ENCODE measurements around the gene SHROOM3.

SHROOM3 gene

DNA sequence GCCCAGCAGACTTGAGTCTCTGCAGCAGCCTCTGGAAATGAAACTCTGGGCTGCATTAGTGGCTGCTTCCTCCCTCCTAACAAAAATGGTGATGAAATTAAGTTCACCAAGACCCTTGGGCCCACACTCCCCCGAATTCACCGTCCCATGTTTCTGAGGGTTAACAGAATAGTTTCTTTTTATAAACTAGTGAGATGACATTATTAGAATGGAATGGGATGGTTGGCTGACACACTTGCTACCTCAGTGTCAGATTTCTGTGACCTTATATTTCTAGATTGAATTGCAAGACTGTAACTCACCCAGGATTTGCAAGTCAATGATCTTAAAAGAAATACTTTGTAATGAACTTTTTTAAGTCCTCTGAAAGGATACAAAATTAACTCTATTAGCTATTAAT lies 127.1 kb downstream of the SHROOM3 start:
- no peak overlapping the region for H3K27ac ChIP-seq (ENCODE audit: insufficient read depth in 1 of 2, low read depth in 1 of 2, low read length in 2 of 2, poor library complexity in 1 of 2, severe bottlenecking in 2 of 2)
- H3K27me3 ChIP-seq (replicated peaks in 2 of 5; ENCODE audit: control insufficient read depth in 4 of 5, insufficient read depth in 5 of 5, low read length in 4 of 5), result no peaks in the 10 kb centered on the region
- DNase-seq, result no peak
- no CpG with 5 or more reads among the region's 2 CpGs for WGBS (ENCODE audit: insufficient coverage)
- no peaks in the 10 kb centered on the region for H3K36me3 ChIP-seq (ENCODE audit: control insufficient read depth in 4 of 4, insufficient read depth in 4 of 4, low read length in 3 of 4)
- ChIA-PET POLR2A (no interaction called here), CTCF (interaction anchor here (0.7 to 1.2 kb wide), 4 partner anchors 9 to 76 kb away, joined by 3 read pairs; no protein-coding TSS in a partner anchor)
- H3K4me1 ChIP-seq (ENCODE audit: control extremely low read depth in 1 of 4, control insufficient read depth in 4 of 4, insufficient read depth in 4 of 4, low read length in 3 of 4), result peaks cover 0 to 11% (median under 1%) of the 10 kb centered on the region in 4 experiments
- H3K9me3 ChIP-seq (ENCODE audit: control extremely low read depth in 1 of 5, control insufficient read depth in 4 of 5, insufficient read depth in 2 of 5, low read depth in 1 of 5, low read length in 4 of 5), result no peaks in the 10 kb centered on the region
- no peak overlapping the region for H3K4me3 ChIP-seq (ENCODE audit: control insufficient read depth in 1 of 7, extremely low read depth in 1 of 7, insufficient read depth in 4 of 7, low read depth in 2 of 7, low read length in 6 of 7)

DNA sequence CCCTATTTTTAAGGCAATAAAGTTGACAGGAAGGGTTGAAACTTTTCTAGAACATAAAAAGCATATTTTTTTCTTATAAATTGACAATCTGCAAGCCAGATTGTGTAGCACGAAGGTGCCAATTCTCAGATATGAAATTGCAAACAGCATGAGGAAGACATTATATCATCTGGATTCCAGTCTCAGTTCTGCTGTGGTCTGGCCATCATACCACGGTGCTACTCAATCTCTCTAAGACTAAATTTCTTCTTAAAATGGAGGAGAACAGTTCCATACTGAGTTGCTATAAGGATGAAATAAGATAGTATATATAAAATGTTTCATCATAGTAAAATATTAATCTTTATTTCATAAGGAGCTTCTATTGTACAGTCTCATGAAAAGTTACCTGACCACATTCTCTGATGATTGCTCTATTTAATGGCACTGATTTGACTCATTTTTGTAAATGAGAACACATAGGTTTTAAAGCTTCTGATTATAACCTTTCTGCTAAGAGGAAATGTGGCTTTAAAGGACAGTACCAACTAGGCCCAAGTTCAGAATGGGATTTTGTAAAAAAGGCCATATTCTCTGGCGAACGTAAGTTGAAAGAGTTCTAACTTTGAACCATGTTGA lies 127.9 kb downstream of the SHROOM3 start:
- 94% methylated on average over 2 of the region's 4 CpGs for WGBS (ENCODE audit: insufficient coverage)
- ChIA-PET CTCF (interaction anchor here (0.9 to 1.2 kb wide), 3 partner anchors 8 to 75 kb away, joined by 3 read pairs; no protein-coding TSS in a partner anchor), POLR2A (no interaction called here)
- peaks cover 0 to 11% (median under 1%) of the 10 kb centered on the region in 4 experiments for H3K4me1 ChIP-seq (ENCODE audit: control extremely low read depth in 1 of 4, control insufficient read depth in 4 of 4, insufficient read depth in 4 of 4, low read length in 3 of 4)
- no peak for DNase-seq
- no peak overlapping the region for H3K27ac ChIP-seq (ENCODE audit: insufficient read depth in 1 of 2, low read depth in 1 of 2, low read length in 2 of 2, poor library complexity in 1 of 2, severe bottlenecking in 2 of 2)
- H3K36me3 ChIP-seq (ENCODE audit: control insufficient read depth in 4 of 4, insufficient read depth in 4 of 4, low read length in 3 of 4), result no peaks in the 10 kb centered on the region
- no peak overlapping the region for H3K4me3 ChIP-seq (ENCODE audit: control insufficient read depth in 1 of 7, extremely low read depth in 1 of 7, insufficient read depth in 4 of 7, low read depth in 2 of 7, low read length in 6 of 7)
- no peaks in the 10 kb centered on the region for H3K9me3 ChIP-seq (ENCODE audit: control extremely low read depth in 1 of 5, control insufficient read depth in 4 of 5, insufficient read depth in 2 of 5, low read depth in 1 of 5, low read length in 4 of 5)
- no peaks in the 10 kb centered on the region for H3K27me3 ChIP-seq (replicated peaks in 2 of 5; ENCODE audit: control insufficient read depth in 4 of 5, insufficient read depth in 5 of 5, low read length in 4 of 5)

DNA sequence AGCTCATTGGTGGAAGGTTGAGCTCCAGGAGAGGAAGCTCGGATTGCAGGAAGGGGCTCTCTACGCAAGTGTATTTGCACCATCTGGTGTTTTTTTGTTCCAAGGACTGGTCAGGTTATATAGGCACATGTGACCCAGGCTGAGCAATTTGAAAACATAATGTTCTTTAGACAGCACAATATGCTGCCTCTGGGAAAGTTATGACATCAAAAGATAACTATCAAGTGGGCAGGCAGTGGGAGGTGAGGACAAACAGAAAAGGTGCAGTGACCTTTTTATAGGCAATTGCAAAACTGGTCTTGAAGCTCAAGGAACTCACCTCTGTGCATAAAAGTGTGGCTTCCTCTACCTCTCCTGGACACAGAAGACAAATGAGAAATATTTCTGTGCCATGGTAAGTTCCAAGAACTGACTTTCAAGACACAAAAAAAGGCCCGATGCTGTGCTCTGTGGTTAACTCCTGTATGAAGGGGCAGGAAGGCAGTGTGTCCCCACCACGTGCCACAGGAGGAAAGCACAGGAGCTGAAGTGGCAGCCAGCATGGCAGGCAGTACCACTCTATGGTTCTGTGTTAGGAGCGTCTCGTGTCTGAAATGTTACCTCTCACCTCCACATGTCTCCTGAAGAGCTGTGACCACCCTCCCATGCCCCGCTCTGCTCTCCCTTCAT lies 128.6 kb downstream of the SHROOM3 start:
- Histone ChIP-seq H3K36me3 (ENCODE audit: control insufficient read depth in 4 of 4, insufficient read depth in 4 of 4, low read length in 3 of 4) (no peaks in the 10 kb centered on the region), H3K27me3 (replicated peaks in 2 of 5; ENCODE audit: control insufficient read depth in 4 of 5, insufficient read depth in 5 of 5, low read length in 4 of 5) (no peaks in the 10 kb centered on the region), H3K4me3 (ENCODE audit: control insufficient read depth in 1 of 7, extremely low read depth in 1 of 7, insufficient read depth in 4 of 7, low read depth in 2 of 7, low read length in 6 of 7) (no peak overlapping the region), H3K27ac (ENCODE audit: insufficient read depth in 1 of 2, low read depth in 1 of 2, low read length in 2 of 2, poor library complexity in 1 of 2, severe bottlenecking in 2 of 2) (no peak overlapping the region), H3K9me3 (ENCODE audit: control extremely low read depth in 1 of 5, control insufficient read depth in 4 of 5, insufficient read depth in 2 of 5, low read depth in 1 of 5, low read length in 4 of 5) (no peaks in the 10 kb centered on the region), H3K4me1 (ENCODE audit: control extremely low read depth in 1 of 4, control insufficient read depth in 4 of 4, insufficient read depth in 4 of 4, low read length in 3 of 4) (peaks cover 0 to 11% (median under 1%) of the 10 kb centered on the region in 4 experiments)
- ChIA-PET POLR2A (no interaction called here), CTCF (interaction anchor here (1.2 kb wide), 1 partner anchor 8 kb away, joined by 3 read pairs; no protein-coding TSS in a partner anchor)
- 61% methylated on average over 5 of the region's 7 CpGs for whole genome bisulfite sequencing (ENCODE audit: insufficient coverage)
- DNase-seq, result no peak

DNA sequence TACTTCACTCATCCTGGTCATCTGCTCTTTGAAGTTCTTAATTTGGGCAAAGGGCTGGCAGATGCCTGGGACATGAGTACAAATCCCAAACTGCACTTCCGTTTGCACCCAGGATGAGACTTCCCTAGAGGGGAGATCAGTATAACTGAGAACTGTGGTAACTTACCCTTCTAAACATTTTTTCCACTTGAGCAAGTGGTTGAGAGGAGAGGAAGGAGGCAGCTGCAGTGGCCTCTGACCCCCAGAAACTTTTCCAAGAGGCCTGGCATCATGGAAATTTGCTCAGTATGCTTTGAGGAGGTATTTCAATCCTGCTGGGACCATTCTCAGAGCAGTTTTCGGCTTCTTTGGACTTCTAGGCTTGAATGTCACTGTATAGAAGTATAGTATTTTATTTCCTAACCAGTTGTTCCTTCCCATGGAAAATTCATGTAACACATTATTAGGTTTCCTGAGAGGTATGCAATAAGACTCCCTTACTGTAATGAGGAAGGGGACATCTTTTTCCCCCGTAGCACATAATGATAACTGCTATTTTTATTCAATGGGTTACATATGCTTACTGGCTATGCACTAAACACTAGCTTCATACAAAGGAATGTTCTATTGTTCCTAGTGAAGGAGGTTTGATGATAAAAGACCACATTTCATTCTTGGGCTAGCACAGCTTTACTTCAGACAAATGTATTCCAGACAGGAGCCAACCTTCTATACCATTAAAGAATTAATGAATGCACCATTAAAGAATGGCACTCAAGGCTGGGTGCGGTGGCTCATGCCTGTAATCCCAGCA lies 129.3 kb downstream of the SHROOM3 start:
- WGBS (ENCODE audit: insufficient coverage), result 100% methylated on average over 1 of the region's 4 CpGs
- POLR2A ChIA-PET, result interaction anchor here (0.6 kb wide), 1 partner anchor 136 kb away, joined by 3 read pairs; no protein-coding TSS in a partner anchor
- Histone ChIP-seq H3K36me3 (ENCODE audit: control insufficient read depth in 4 of 4, insufficient read depth in 4 of 4, low read length in 3 of 4) (no peaks in the 10 kb centered on the region), H3K27ac (ENCODE audit: insufficient read depth in 1 of 2, low read depth in 1 of 2, low read length in 2 of 2, poor library complexity in 1 of 2, severe bottlenecking in 2 of 2) (no peak overlapping the region), H3K27me3 (replicated peaks in 2 of 5; ENCODE audit: control insufficient read depth in 4 of 5, insufficient read depth in 5 of 5, low read length in 4 of 5) (no peaks in the 10 kb centered on the region), H3K4me3 (ENCODE audit: control insufficient read depth in 1 of 7, extremely low read depth in 1 of 7, insufficient read depth in 4 of 7, low read depth in 2 of 7, low read length in 6 of 7) (no peak overlapping the region), H3K4me1 (ENCODE audit: control extremely low read depth in 1 of 4, control insufficient read depth in 4 of 4, insufficient read depth in 4 of 4, low read length in 3 of 4) (peaks cover 0 to 13% (median under 1%) of the 10 kb centered on the region in 4 experiments), H3K9me3 (ENCODE audit: control extremely low read depth in 1 of 5, control insufficient read depth in 4 of 5, insufficient read depth in 2 of 5, low read depth in 1 of 5, low read length in 4 of 5) (no peaks in the 10 kb centered on the region)
- CTCF ChIA-PET, result no interaction called here
- no peak for DNase-seq

DNA sequence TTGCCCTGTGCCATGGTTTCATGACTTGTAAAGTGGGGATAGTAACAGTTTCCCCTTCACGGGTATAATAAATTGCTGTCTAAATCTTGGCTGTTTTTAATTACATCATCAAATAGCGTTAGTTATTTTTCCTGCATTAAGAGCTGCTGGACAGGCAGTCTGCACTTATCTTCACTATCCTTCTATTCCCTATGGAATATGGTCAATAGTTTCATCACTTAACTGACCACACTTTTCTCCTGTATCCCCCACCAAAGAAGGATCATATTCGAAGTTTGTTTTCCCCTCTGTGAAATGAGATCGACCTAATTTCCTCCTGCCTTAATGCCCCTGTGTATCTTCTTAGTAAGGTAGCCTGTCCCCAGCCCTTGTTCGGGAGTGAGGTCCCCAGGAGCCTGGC lies 133.2 kb downstream of the SHROOM3 start:
- 93% methylated on average over 5 of the region's 5 CpGs for WGBS (ENCODE audit: insufficient coverage)
- Histone ChIP-seq H3K9me3 (ENCODE audit: control extremely low read depth in 1 of 5, control insufficient read depth in 4 of 5, insufficient read depth in 2 of 5, low read depth in 1 of 5, low read length in 4 of 5) (no peaks in the 10 kb centered on the region), H3K27me3 (replicated peaks in 2 of 5; ENCODE audit: control insufficient read depth in 4 of 5, insufficient read depth in 5 of 5, low read length in 4 of 5) (no peaks in the 10 kb centered on the region), H3K27ac (ENCODE audit: insufficient read depth in 1 of 2, low read depth in 1 of 2, low read length in 2 of 2, poor library complexity in 1 of 2, severe bottlenecking in 2 of 2) (no peak overlapping the region), H3K36me3 (ENCODE audit: control insufficient read depth in 4 of 4, insufficient read depth in 4 of 4, low read length in 3 of 4) (no peaks in the 10 kb centered on the region), H3K4me3 (ENCODE audit: control insufficient read depth in 1 of 7, extremely low read depth in 1 of 7, insufficient read depth in 4 of 7, low read depth in 2 of 7, low read length in 6 of 7) (no peak overlapping the region), H3K4me1 (ENCODE audit: control extremely low read depth in 1 of 4, control insufficient read depth in 4 of 4, insufficient read depth in 4 of 4, low read length in 3 of 4) (peaks cover 0 to 17% (median under 1%) of the 10 kb centered on the region in 4 experiments)
- POLR2A ChIA-PET, result no interaction called here
- CTCF ChIA-PET, result no interaction called here
- no peak for DNase-seq

DNA sequence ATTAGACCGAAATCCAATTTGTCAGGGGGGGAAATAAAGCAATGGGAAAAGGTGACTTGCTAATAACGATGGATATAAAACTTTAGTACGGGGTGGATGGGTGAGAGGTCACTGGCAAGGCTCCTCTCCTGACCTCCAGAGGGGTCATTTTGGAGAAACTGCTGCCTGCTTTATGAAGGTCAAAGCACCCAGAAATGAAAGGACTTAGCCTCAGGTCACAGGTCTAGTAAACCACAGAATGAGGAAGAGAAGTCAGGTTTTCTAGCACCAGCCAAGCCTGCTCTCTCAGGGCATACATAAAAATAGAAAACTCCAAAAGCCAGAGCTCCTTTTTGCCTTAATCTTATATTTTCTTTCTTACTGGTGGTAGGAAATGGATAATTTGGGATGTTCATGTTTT lies 134.2 kb downstream of the SHROOM3 start:
- ChIA-PET CTCF (no interaction called here), POLR2A (no interaction called here)
- Histone ChIP-seq H3K4me3 (ENCODE audit: control insufficient read depth in 1 of 7, extremely low read depth in 1 of 7, insufficient read depth in 4 of 7, low read depth in 2 of 7, low read length in 6 of 7) (no peak overlapping the region), H3K9me3 (ENCODE audit: control extremely low read depth in 1 of 5, control insufficient read depth in 4 of 5, insufficient read depth in 2 of 5, low read depth in 1 of 5, low read length in 4 of 5) (no peaks in the 10 kb centered on the region), H3K4me1 (ENCODE audit: control extremely low read depth in 1 of 4, control insufficient read depth in 4 of 4, insufficient read depth in 4 of 4, low read length in 3 of 4) (peaks cover 0 to 8% (median 0%) of the 10 kb centered on the region in 4 experiments), H3K27me3 (replicated peaks in 2 of 5; ENCODE audit: control insufficient read depth in 4 of 5, insufficient read depth in 5 of 5, low read length in 4 of 5) (no peaks in the 10 kb centered on the region), H3K36me3 (ENCODE audit: control insufficient read depth in 4 of 4, insufficient read depth in 4 of 4, low read length in 3 of 4) (no peaks in the 10 kb centered on the region), H3K27ac (ENCODE audit: insufficient read depth in 1 of 2, low read depth in 1 of 2, low read length in 2 of 2, poor library complexity in 1 of 2, severe bottlenecking in 2 of 2) (no peak overlapping the region)
- peak in 2 of 3 donors; percentile 8 for DNase-seq
- 100% methylated on average over 3 of the region's 3 CpGs for WGBS (ENCODE audit: insufficient coverage)

DNA sequence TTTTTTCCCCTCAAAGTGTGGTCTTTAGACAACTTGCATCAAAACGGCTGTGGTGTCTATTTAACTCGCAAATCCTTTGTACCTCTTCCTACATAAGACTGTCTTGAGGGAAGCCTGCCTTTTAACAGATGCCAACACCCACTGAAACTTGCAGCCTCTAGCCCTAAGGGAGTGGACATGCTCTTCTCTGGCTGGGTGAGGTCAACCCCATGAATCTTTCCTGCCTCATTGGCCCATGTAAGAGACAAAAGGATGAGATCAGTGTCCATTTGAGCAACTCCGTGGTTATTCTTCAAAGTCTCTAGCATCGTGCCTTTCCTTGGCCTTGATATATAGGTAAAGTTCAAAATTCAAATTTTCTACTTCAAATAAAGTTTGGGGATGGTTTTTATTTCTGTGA lies 134.7 kb downstream of the SHROOM3 start:
- Histone ChIP-seq H3K27me3 (replicated peaks in 2 of 5; ENCODE audit: control insufficient read depth in 4 of 5, insufficient read depth in 5 of 5, low read length in 4 of 5) (no peaks in the 10 kb centered on the region), H3K4me3 (ENCODE audit: control insufficient read depth in 1 of 7, extremely low read depth in 1 of 7, insufficient read depth in 4 of 7, low read depth in 2 of 7, low read length in 6 of 7) (no peak overlapping the region), H3K4me1 (ENCODE audit: control extremely low read depth in 1 of 4, control insufficient read depth in 4 of 4, insufficient read depth in 4 of 4, low read length in 3 of 4) (peaks cover 0 to 8% (median 0%) of the 10 kb centered on the region in 4 experiments), H3K27ac (ENCODE audit: insufficient read depth in 1 of 2, low read depth in 1 of 2, low read length in 2 of 2, poor library complexity in 1 of 2, severe bottlenecking in 2 of 2) (no peak overlapping the region), H3K36me3 (ENCODE audit: control insufficient read depth in 4 of 4, insufficient read depth in 4 of 4, low read length in 3 of 4) (no peaks in the 10 kb centered on the region), H3K9me3 (ENCODE audit: control extremely low read depth in 1 of 5, control insufficient read depth in 4 of 5, insufficient read depth in 2 of 5, low read depth in 1 of 5, low read length in 4 of 5) (no peaks in the 10 kb centered on the region)
- POLR2A ChIA-PET, result no interaction called here
- CTCF ChIA-PET, result no interaction called here
- 82% methylated on average over 2 of the region's 4 CpGs for WGBS (ENCODE audit: insufficient coverage)
- DNase-seq, result no peak
